ENCODE data around the gene DOCK4.

The DOCK4 gene

GRCh38 chr7:111990643-111991042 is 215.6 kb downstream of the DOCK4 start:
- DNase-seq: no peak

GRCh38 chr7:111987886-111988285 is 218.3 kb downstream of the DOCK4 start:
- DNase-seq: no peak

- no peak for DNase-seq
These were observed 218.9 kb downstream of the DOCK4 start for GRCh38 chr7:111987115-111987826.

- DNase-seq: no peak
These were observed 219.6 kb downstream of the DOCK4 start for GRCh38 chr7:111986601-111987000.

- no peak for DNase-seq
These were observed 220.4 kb downstream of the DOCK4 start for GRCh38 chr7:111985798-111986197.

- no peak for DNase-seq
These were observed 223.4 kb downstream of the DOCK4 start for GRCh38 chr7:111982804-111983203.

GRCh38 chr7:111982133-111982532 is 224.1 kb downstream of the DOCK4 start:
- no peak for DNase-seq

GRCh38 chr7:111980725-111981124 is 225.5 kb downstream of the DOCK4 start:
- no peak for DNase-seq

GRCh38 chr7:111975346-111975745 is 230.9 kb downstream of the DOCK4 start:
- no peak for DNase-seq

GRCh38 chr7:111960984-111961383 is 245.2 kb downstream of the DOCK4 start:
- DNase-seq: no peak

- DNase-seq: peak; percentile 9
These were observed 247.3 kb downstream of the DOCK4 start for GRCh38 chr7:111958896-111959295.

- DNase-seq: no peak
These were observed 247.8 kb downstream of the DOCK4 start for GRCh38 chr7:111958431-111958830.

- DNase-seq: no peak
These were observed 250.6 kb downstream of the DOCK4 start for GRCh38 chr7:111955616-111956015.

- no peak for DNase-seq
These were observed 251.5 kb downstream of the DOCK4 start for GRCh38 chr7:111954474-111955381.

- no peak for DNase-seq
These were observed 252.1 kb downstream of the DOCK4 start for GRCh38 chr7:111954056-111954455.

- peak; percentile 15 for DNase-seq
These were observed 252.6 kb downstream of the DOCK4 start for GRCh38 chr7:111953611-111954010.

GRCh38 chr7:111952783-111953182 is 253.4 kb downstream of the DOCK4 start:
- no peak for DNase-seq

GRCh38 chr7:111951052-111951451 is 255.1 kb downstream of the DOCK4 start:
- DNase-seq: no peak

- no peak for DNase-seq
These were observed 263.6 kb downstream of the DOCK4 start for GRCh38 chr7:111942450-111943081.

- DNase-seq: no peak
These were observed 269.0 kb downstream of the DOCK4 start for GRCh38 chr7:111937163-111937562.

- DNase-seq: no peak
These were observed 272.6 kb downstream of the DOCK4 start for GRCh38 chr7:111933609-111934008.

GRCh38 chr7:111931958-111932357 is 274.2 kb downstream of the DOCK4 start:
- DNase-seq: no peak

GRCh38 chr7:111931016-111931517 is 275.1 kb downstream of the DOCK4 start:
- DNase-seq: no peak
